Keratinocyte (primary cell): ENCODE data around the gene CRKL.

Experiments
- EZH2 ChIP-seq: IDR thresholded peaks from one replicate; pipeline ENCODE4 v1.6.1; 2012; ENCODE audit warnings: inconsistent platforms, mild to moderate bottlenecking, low read length, moderate library complexity
- TF ChIP-seq, protein P1 (sequence below), 3 experiments: IDR thresholded peaks in 1 of 3; conservative IDR thresholded peaks in 1 of 3; optimal IDR thresholded peaks in 1 of 3; 2 replicates in 2 of 3; 3 replicates in 1 of 3; pipeline versions ENCODE3 to v1.5.1; 2011; ENCODE audit warnings: low read length in 3 of 3, mild to moderate bottlenecking in 3 of 3, moderate library complexity in 2 of 3, control low read depth in 1 of 3, inconsistent platforms in 1 of 3; ENCODE audit not compliant: insufficient read depth in 2 of 3; ENCODE audit errors: extremely low read depth in 1 of 3

DNA sequence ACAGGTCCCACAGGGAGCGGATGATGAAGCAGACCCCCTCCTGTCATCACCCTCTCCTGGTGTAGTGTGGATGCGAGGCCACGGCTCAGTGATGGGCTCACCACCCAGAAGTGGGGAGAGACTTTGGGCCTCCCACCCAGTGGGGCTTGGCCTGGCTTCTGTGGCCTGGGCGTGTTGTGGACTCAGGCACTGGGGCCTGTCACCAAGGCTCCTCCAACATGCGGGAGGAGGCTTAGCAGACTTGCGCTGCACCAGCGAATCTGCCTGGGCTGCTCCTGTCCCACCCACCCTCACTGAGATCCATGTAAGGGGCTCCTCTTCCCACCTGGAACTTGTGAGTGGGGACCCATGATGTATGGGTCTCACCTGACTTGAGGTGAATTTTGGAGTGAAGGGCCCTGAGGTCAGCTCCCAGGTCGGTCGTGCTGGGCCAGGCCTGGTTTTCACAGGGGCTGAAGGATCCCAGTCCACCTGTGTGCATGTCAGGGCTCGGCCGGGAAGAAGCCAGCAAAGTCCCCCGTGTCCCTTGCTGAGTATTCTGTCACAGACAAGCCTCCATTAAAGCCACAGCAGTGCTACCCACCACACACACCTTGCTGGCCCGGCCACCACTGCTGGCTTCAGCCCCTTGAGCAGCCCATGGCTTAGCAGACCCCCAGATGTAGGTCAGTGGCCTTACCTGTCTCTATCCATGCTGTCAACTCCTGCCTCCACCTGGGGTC is 80.5 kb downstream of the CRKL start:
- TF ChIP-seq, protein P1, sequence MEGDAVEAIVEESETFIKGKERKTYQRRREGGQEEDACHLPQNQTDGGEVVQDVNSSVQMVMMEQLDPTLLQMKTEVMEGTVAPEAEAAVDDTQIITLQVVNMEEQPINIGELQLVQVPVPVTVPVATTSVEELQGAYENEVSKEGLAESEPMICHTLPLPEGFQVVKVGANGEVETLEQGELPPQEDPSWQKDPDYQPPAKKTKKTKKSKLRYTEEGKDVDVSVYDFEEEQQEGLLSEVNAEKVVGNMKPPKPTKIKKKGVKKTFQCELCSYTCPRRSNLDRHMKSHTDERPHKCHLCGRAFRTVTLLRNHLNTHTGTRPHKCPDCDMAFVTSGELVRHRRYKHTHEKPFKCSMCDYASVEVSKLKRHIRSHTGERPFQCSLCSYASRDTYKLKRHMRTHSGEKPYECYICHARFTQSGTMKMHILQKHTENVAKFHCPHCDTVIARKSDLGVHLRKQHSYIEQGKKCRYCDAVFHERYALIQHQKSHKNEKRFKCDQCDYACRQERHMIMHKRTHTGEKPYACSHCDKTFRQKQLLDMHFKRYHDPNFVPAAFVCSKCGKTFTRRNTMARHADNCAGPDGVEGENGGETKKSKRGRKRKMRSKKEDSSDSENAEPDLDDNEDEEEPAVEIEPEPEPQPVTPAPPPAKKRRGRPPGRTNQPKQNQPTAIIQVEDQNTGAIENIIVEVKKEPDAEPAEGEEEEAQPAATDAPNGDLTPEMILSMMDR (optimal IDR thresholded peaks at IDR 0.05 in 1 of 3, IDR thresholded peaks at IDR 0.05 in 1 of 3, conservative IDR thresholded peaks at IDR 0.05 in 1 of 3; ENCODE audit: extremely low read depth in 1 of 3, insufficient read depth in 2 of 3, low read length in 3 of 3) = no peak
- no peak for TF ChIP-seq EZH2
